Left renal pelvis (tissue), 4 donors: ENCODE data around the gene LAMA5. TPM values are rescaled to one million over a fixed set of nuclear protein-coding genes. Genes with fewer than 3 reads are reported as not detected.

Experiments used
- DNase-seq, 4 donors: peaks; one replicate each; pipeline ENCODE4 v3.0.0-alpha.2; 2013; ENCODE audit warnings: low read depth in 4 of 4, low spot score in 3 of 4
- polyA plus RNA-seq, 4 donors: library from polyadenylated mRNA; unstranded; fragments of 120-200 nt; gene quantifications; one replicate each; pipeline ENCODE4 v1.2.1, GENCODE V29; 2013; ENCODE audit not compliant: insufficient read length in 4 of 4

LAMA5 gene
- polyA plus RNA-seq, 4 donors: 32.0 to 182 (median 104) TPM

DNA sequence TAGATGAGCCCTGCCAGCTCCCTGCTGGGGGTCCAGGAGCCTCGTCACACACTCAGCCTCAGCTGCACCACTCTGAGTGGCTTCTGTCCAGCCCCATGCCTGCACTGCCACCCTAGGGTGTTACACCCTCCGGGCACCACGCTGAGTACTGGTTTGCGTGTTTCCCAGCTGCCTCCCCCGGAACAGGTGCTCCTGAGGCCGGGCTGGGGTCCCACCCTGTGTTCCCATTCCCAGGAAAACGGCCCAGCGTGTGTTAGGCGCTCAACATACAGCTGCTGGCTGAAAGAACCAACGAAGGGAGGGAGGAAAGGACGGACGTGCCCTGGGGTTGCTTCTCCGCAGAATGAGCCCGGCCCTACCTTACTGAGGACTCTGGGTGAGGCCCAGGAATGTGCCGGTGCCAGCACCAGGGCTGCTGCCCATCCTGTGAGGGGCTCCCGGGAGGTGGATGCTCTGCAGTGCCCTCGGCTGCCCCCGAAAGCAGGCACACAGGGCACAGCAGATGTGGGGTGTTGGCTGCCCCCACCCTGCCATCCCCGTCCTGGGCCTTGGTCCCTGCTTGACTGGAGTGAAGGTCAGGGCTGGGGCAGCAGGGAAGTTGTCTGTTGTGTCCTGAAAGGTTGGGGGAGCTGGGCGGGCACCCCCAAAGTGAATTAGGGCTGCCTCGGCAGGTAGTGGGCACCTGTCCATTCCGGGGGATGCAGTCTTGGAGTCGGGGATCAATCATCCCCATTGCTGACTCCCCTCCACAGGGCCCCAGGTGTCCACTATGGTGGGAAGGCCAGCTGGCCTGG lies 16.3 kb downstream of the LAMA5 start:
- no peak for DNase-seq

DNA sequence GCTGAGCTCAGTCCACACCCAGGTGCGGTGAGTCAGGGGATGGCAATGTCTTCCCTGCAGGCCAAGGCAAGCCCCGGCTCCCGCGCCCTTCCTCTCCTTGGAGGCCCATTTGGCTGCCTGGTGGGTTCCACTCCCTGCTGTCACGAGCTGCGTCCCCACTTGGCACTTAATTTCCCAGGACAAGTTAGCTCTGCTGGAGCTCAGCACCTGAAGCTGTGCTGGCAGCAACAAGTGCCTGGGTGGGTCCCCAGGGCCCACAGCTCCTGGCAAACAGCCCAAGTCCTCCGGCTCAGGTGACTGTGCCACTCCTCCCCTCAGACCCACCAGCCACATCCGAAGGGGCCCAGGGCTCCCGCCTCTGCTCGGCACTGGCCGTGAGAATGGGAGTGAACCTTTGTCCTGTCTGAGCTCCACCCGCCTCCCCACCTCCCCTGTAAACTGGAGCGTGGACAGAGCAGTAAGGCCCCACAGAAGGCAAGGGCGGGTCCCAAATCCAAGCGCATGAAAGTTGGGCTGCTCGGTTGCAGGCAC lies 16.9 kb downstream of the LAMA5 start:
- no peak for DNase-seq

DNA sequence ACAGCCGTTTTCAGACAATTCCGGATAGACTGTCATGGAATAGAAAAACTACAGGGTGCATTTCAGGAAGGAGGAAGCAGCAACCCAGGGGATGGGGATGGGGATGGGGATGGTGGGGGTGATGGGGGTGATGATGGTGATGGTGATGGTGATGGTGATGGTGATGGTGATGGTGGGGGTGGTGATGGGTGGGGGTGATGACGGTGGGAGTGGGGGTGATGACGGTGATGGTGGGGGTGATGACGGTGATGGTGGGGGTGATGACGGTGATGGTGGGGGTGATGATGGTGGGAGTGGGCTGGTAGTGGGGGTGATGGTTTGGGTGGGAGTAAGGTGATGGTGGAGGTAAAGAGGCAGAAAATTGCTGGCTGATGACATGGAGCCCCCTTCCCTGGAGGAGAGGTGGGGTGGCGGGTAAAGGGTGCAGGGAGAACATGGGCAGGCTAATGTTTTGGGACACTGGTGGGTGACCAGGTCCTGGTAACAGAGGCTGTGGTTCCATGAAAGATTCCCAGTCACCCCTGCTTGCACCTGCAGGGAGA lies 17.5 kb downstream of the LAMA5 start:
- no peak for DNase-seq

DNA sequence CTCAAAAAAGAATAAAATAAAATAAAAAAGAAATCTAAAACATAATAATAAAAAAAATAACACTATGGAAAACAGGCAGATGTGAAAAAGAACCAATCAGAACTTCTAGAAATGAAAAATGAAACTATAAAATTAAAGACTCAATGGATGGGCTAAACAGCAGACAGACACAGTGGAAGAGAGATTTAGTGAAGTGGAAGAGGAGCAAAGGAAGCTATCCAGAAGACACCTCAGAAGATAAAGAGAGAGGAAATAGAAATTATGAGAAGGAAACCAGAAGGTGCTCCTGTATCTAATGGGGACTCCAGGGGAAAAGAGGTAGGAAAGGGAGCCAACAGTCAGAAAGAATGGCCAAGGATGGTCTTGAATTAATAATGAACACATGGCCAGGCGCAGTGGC lies 18.5 kb downstream of the LAMA5 start:
- no peak for DNase-seq

DNA sequence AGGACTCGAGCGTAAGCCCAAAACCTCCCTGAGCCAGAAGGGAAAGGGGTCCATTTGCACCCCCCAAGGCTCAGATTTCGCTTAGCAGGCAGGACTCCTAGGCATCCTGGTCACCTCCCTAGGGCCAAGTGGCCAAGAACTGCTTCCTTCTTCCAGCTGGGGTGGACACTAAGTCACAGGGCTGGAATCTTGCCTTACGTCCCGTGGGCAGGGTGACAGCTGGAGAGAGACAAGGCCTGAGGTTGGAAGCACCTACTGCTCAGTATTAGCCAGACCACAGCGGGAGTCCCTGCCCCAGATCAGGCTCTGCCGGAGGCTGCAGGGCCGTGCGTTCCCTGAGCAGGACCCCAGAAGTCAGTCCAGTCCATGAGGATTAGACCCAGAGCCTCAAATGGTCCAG lies 19.7 kb downstream of the LAMA5 start:
- DNase-seq: no peak

DNA sequence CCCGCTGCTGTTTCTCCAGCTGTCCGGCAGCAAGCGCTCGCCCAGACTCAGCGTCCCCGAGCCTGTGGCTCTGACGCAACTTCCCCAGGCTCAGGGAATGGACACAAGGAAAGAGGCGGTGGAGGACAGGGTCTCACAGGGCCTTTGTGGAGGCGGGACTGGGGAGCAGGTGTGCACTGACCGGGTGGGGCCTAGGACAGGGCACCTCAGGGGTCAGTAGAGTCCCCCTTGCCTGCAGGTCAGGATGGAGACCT lies 20.0 kb downstream of the LAMA5 start:
- DNase-seq: no peak

DNA sequence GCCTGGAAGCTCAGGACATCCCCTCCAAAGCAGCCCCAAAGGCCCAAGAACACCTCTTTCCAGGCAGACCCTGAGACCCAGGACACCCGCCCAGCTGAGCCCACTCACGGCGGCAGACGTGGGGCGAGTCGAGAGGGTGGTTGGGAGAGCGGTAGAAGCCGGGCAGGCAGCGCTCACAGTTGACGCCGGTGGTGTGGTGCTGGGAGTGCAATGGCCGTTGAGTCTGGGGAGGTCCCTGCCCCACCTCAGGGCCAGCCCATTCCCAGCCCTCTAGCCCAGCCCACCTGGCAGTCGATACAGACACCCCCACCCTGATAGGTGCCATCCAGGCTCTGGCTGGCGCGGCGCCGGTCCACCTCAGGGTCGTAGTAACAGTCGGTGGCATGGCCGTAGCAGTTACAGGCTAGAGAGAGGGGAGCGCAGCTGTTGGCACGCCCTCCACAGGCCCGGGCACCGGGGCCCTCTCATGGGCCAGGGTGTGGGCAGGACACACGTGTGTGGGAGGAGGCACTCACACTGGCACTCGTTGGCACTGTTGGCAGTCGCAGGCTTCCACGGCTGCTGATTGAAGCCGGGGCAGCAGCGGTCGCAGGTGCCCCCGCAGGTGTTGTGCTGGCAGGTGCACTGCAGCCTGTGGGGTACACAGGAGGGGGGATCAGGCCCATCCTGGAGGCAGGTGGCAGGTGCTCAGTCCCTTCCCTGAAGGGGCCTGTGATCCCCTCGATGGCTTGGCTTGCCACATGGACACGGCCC lies 20.5 kb downstream of the LAMA5 start:
- no peak for DNase-seq

DNA sequence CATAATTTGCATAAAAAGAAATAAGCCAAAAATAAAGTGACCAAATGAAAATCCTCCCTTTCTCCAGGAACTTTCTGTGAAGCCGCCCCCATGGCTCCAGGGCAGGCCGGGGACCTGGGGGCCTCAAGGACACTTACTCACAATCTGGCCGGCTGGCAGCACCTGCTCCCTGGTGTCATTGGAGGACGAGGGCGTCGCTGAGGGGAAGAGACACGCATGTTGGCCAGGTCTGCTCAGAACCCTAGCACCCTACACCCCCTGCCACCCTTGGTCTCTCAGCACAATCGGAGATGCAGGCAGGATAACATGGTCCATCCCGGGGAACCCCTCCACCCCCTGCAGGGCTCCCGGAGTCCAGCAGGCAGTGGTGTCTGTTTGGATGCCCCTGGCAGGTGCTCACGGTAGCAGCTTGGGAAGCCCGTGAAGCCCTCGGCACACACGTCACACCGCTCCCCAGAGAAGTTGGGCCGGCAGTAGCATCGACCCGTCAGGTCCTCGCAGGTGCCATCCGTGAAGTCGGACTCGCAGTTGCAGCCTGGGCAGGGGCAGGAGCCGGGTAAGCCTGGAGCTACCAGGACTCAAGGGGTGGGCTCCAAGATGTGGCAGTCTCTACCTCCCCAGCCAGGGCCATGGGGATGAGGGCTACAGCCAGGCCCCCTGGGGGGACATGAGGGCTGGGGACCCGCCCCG lies 21.3 kb downstream of the LAMA5 start:
- DNase-seq: no peak

DNA sequence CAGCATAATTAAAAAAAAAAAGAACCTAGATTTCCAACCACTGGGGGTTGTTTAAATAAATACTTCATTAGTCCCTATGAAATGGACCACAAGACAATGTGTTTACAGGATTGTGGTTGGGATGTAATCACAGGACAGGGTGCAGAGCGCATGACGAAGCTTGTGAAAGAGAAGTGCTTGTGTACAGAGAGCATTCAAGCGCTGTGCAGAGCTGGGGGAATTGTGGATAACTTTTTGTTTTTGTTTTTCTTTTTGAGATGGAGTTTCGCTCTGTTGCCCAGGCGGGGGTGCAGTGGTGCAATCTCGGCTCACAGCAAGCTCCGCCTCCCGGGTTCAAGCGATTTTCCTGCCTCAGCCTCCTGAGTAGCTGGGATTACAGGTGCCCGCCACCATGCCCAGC lies 22.3 kb downstream of the LAMA5 start:
- DNase-seq: no peak

DNA sequence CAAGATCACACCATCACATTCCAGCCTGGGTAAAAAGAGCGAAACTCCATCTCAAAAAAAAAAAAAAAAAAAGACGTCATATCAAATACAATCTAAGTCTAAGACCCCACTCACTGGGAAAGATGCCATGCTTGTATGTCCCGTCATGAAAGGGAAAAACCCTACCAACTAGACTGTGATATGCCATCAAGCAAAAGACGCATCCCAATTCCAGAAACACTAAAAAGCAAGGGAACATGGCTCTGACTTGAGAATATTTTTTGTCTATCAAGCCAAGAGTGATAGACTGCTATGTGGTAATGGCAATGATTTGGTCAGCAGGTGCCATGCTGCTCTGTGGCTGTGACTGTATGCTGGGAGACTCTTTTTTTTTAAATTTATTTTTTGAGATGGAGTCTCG lies 23.0 kb downstream of the LAMA5 start:
- no peak for DNase-seq

DNA sequence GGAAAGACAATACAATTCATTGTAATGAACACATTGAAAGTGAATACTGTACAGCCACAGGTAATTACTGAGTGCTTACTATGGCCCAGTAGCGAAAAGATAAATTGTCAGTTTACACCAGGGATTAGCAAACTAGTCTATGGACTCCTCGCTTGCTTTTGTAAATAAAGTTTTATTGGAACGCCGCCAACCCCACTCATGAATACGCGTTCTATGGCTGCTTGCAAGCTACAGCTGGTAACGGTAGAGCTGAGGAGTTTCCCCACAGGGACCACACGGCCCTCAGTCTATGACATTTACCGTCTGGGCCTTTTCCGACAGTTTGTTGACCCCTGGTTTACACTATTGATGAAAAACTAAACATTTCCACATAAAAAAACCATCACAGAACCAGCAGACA lies 24.2 kb downstream of the LAMA5 start:
- DNase-seq: no peak

DNA sequence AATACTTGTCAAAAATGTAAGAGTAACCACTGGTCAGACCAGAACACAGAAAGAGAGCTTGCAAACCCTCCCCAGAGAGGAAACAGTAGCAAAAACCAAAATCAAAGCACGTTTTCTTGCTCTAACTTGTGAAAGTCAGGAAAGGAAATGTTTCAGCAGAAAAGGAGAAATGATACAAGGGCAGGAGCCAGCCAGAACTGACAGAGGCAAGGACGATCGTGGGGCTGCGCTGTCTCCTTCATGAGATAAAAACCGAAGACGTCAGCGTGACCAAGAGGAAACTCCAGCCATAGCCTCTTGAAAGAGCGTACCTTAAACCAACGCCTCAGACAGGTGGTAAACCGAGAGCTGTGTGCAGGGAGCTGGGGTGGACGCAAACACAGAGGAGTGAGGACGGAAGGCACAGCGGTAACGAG lies 27.5 kb downstream of the LAMA5 start:
- no peak for DNase-seq

DNA sequence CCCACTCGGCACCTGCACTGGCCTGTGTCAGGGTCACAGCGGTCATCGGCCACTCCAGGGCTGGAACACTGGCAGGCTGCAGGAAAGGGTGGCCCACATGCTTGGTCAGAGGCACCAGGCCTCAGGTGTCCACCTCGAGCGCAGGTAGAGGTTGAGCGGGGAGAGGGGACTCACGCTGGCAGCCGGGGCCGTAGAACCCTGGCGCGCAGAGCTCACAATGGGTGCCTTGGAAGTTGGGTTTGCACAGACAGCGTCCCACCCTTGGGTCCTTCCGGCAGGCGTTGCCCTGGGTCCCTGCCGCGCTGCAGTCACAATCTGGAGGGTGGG lies 28.9 kb downstream of the LAMA5 start:
- no peak for DNase-seq

DNA sequence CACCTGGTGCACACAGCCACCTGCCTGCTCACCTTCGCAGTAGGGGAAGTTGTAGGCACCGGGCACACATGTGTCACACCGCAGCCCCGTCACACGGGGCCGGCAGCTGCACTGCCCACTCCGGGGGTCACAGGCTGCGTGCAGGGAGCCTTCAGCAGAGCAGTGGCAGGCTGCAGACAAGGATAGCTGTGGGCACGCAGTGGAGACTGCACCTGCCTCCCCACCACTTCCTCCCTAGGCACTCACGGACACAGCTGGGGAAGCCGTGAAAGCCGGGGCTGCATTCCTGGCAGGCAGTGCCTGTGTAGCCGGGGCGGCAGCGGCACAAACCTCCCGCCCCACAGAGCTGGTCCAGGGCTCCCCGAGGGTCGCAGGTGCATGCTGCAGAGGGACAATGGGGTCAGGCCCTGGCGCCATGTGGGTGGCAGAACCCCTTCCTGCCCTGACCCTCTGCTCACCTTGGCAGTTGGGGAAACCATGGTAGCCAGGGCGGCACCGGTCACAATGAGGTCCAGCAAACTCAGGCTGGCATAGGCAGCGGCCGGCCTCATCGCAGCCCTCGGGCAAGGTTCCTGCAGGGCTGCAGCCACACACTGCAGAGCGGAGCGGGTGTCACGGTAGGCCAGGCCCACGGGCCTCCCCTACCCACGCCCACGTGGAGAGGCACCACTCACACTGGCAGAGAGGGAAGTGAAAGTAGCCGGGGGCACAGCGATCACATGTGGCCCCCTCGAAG lies 29.4 kb downstream of the LAMA5 start:
- no peak for DNase-seq

DNA sequence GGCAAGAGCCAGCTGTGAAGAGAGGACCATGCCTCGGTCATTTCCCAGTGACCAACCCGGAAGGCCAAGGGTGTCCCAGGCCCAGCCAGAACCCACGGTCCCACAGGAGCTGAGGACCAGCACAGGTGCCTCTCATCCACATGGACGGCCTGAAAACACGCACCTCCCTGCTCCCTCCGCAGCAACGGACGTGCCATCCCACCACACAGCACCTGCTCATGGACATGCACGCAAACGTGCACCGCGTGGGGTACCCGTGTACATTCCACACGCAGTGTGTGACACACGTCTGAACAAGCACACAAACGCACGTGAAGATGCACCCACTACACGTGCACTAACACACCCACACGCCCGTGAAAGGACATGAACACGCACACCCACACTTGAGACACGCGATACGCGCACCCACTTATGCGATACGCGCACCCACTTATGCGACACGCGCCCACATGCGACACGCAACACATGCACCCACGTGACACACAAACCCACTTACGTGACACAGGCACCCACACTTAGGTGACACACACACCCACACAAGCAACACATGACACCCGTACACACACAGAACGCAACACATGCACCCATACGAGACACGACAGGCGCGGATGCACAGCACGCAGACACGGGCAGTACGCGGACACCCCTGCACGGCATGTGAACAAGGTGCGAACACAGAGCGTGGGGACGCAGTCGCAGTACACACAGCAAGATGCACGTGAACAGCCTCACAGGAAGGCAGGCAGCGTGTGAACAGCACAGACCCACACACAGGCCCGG lies 30.1 kb downstream of the LAMA5 start:
- no peak for DNase-seq

DNA sequence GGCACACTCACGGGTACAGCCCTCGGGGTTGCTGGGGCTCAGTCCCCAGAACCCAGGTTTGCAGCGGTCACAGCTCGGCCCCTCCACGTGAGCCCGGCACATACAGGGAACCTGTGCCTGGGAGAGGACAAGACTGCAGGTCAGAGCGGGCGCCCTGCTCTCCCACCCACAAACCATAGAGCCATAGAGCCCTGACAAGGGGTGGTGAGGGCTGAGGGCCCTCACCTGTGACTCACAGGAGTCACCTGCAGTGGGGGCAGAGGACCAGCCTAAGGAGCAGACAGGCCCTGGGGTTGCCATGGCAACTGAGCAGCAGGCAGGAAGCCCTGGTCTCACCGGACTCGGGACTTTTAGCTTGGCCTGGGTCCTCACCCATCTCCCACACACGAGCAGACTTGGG lies 30.8 kb downstream of the LAMA5 start:
- no peak for DNase-seq

DNA sequence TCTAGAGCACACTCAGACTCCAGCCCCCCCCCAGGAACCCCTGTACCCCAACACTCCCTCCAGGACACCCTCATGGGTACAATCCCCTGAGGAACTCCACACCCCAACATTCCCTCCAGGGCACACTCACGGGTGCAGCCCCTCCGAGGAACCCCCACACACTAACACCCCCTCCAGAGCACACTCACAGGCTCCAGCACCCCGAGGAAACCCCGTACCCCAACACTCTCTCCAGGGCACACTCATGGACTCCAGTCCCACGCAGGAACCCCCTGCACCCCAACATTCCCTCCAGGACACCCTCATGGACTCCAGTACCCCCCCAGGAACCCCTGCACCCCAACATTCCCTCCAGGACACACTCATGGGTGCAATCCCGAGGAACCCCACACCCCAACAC lies 31.6 kb downstream of the LAMA5 start:
- no peak for DNase-seq

DNA sequence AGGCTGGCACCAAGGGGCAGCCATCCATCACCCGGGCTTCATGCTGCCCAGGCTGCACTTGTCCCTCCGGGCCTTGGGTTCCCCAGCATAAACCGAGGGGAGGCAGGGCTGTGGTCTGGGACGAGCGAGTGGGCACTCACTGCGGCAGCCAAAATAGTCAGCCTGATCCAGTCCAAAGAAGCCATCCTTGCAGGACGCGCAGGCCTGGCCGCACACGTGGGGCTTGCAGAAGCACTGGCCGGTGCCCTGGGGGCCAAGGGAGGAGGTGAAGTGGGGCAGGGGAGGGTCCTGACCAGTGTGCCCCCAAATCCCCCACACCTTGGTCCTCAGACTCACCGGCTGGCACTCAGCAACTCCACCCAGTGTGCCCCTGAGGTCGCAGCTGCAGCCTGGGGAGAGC lies 32.2 kb downstream of the LAMA5 start:
- no peak for DNase-seq

DNA sequence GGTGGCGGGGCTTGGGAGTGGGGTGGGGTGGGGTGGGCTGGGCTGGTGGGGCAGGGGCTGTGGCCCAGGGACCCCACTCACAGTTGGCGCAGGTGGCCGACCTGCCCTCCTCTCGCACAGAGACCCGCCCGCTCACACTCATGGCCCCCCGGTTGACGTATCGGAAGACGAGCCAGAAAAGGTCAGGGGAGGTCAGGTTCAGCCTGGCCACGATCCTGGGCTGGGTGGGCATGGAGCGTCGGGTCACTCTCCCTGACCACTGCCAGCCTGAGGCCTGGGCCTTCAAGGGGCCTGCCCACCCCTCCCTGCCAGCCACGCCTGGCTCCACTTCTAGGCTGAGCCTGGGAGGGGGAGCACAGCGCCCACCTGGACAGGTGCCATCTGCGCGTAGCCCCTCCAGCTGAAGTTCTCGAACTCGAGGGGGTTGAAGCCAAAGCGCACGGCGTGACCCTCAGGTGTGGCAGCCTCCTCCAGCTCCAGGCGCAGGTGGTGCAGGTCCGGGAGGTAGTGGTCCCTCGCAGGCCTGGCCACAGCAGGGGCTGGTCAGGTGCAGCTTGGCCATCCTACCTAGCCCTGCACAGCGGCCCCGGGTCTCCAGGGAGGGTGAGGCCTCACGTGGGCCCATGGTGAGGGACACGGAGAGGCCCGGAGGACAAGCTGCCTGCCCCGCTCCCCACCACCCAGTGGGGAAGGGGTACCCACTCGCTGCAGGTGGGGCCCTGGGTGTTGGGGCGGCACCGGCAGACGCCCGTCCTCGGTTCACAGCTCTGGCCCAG lies 33.1 kb downstream of the LAMA5 start:
- no peak for DNase-seq
